GM23338 (cell line): ENCODE measurements around the gene STPG2. TPM values are rescaled to one million over a fixed set of nuclear protein-coding genes. Genes with fewer than 3 reads are reported as not detected.

Experiments
- ATAC-seq: fragments of 200-7000 bp; cut with Tn5 transposase; 3 replicates; pipeline ENCODE4 v1.9.1; 2020
- DNase-seq: peaks from one replicate; pipeline ENCODE4 v3.0.0-alpha.2; 2015; ENCODE audit warnings: low spot score
- H2AFZ ChIP-seq: fragments of 200-600 bp; sonication (generic); 2 replicates; pipeline ENCODE4 v1.8.0; 2016; ENCODE audit warnings: antibody characterized with exemption, mild to moderate bottlenecking, moderate library complexity
- H3F3A ChIP-seq: fragments of 200-600 bp; sonication (generic); replicated peaks from 2 replicates; pipeline ENCODE4 v1.8.0; 2017; ENCODE audit warnings: antibody characterized with exemption, mixed run types, low read depth
- H3K27ac ChIP-seq: fragments of 200-600 bp; sonication (generic); 2 replicates; pipeline ENCODE4 v1.6.1; 2016; ENCODE audit warnings: low read depth
- H3K27me3 ChIP-seq: fragments of 200-600 bp; sonication (generic); 2 replicates; pipeline ENCODE4 v1.8.0; 2016; ENCODE audit warnings: mild to moderate bottlenecking, mixed run types, moderate library complexity; ENCODE audit not compliant: insufficient read depth
- H3K36me3 ChIP-seq: fragments of 200-600 bp; sonication (generic); 2 replicates; pipeline ENCODE4 v1.8.0; 2016; ENCODE audit warnings: mild to moderate bottlenecking; ENCODE audit not compliant: insufficient read depth
- H3K4me1 ChIP-seq: fragments of 200-600 bp; sonication (generic); 2 replicates; pipeline ENCODE4 v1.8.0; 2016; ENCODE audit warnings: mild to moderate bottlenecking, moderate library complexity; ENCODE audit not compliant: insufficient read depth
- H3K4me2 ChIP-seq: fragments of 200-600 bp; sonication (generic); 2 replicates; pipeline ENCODE4 v1.7.1; 2017; ENCODE audit warnings: mixed run types
- H3K4me3 ChIP-seq: fragments of 200-600 bp; sonication (generic); 2 replicates; pipeline ENCODE4 v1.6.1; 2016; ENCODE audit warnings: mixed run types
- H3K79me2 ChIP-seq: fragments of 200-600 bp; sonication (generic); replicated peaks from 2 replicates; pipeline ENCODE4 v1.8.0; 2017; ENCODE audit warnings: mild to moderate bottlenecking; ENCODE audit not compliant: insufficient read depth
- H3K9me2 ChIP-seq: fragments of 200-600 bp; sonication (generic); 2 replicates; pipeline ENCODE4 v1.8.0; 2017; ENCODE audit not compliant: insufficient read depth
- H4K20me1 ChIP-seq: fragments of 200-600 bp; sonication (generic); replicated peaks from 2 replicates; pipeline ENCODE4 v1.8.0; 2017; ENCODE audit warnings: mild to moderate bottlenecking; ENCODE audit not compliant: insufficient read depth
- H3K27ac Mint-ChIP-seq: 2 replicates; pipeline ENCODE4 v1.8.0; 2020; ENCODE audit warnings: inconsistent platforms, mild to moderate bottlenecking, moderate library complexity, mixed read lengths
- H3K27me3 Mint-ChIP-seq: 3 replicates; pipeline ENCODE4 v1.8.0; 2022; ENCODE audit warnings: low read depth, mild to moderate bottlenecking, moderate library complexity, mixed read lengths, inconsistent platforms; ENCODE audit not compliant: insufficient read depth, poor library complexity
- H3K36me3 Mint-ChIP-seq: 3 replicates; pipeline ENCODE4 v1.8.0; 2021; ENCODE audit warnings: low read depth, mild to moderate bottlenecking, inconsistent platforms, moderate library complexity, mixed read lengths
- H3K4me1 Mint-ChIP-seq: 3 replicates; pipeline ENCODE4 v1.8.0; 2020; ENCODE audit warnings: mild to moderate bottlenecking, inconsistent platforms, mixed read lengths
- H3K4me3 Mint-ChIP-seq: 3 replicates; pipeline ENCODE4 v1.8.0; 2021; ENCODE audit warnings: moderate library complexity, mild to moderate bottlenecking, inconsistent platforms, mixed read lengths
- H3K9me3 Mint-ChIP-seq: 3 replicates; pipeline ENCODE4 v1.8.0; 2020; ENCODE audit warnings: moderate library complexity, mild to moderate bottlenecking, inconsistent platforms, mixed read lengths
- CREB1 ChIP-seq: fragments of 250-450 bp; sonication (Bioruptor Pico); IDR thresholded peaks from 2 replicates; pipeline ENCODE4 v1.5.0; 2020; ENCODE audit warnings: low read depth, mild to moderate bottlenecking, moderate library complexity
- CTCF ChIP-seq, 2 experiments: fragments of 200-600 bp in 1 of 2; sonication (generic) in 1 of 2; conservative IDR thresholded peaks; 2 replicates each; pipeline versions ENCODE4 v1.5.1 to v1.6.1; 2016 to 2017; ENCODE audit warnings: antibody characterized with exemption in 2 of 2, low read depth in 2 of 2, mild to moderate bottlenecking in 2 of 2, moderate library complexity in 1 of 2
- ETS1 ChIP-seq: IDR thresholded peaks from 2 replicates; pipeline ENCODE4 v1.6.1; 2016; ENCODE audit warnings: antibody characterized with exemption
- EZH2 ChIP-seq: fragments of 200-600 bp; sonication (generic); IDR thresholded peaks from one replicate; pipeline ENCODE4 v1.8.0; 2017; ENCODE audit warnings: antibody characterized with exemption, mild to moderate bottlenecking, low read depth; ENCODE audit not compliant: unreplicated experiment
- EZH2phosphoT487 ChIP-seq: fragments of 200-600 bp; sonication (generic); IDR thresholded peaks from one replicate; pipeline ENCODE4 v1.8.1; 2018; ENCODE audit warnings: antibody characterized with exemption; ENCODE audit not compliant: unreplicated experiment
- NANOG ChIP-seq: IDR thresholded peaks from 2 replicates; pipeline ENCODE4 v1.6.1; 2016; ENCODE audit warnings: antibody characterized with exemption, borderline replicate concordance
- POLR2AphosphoS5 ChIP-seq: IDR thresholded peaks from 2 replicates; pipeline ENCODE4 v1.6.1; 2016; ENCODE audit warnings: antibody characterized with exemption, low read depth
- ZNF114 ChIP-seq: fragments of 250-450 bp; sonication (Bioruptor Pico); IDR thresholded peaks from 2 replicates; pipeline ENCODE4 v1.5.0; 2020; ENCODE audit warnings: mild to moderate bottlenecking, moderate library complexity
- ZNF331 ChIP-seq: fragments of 250-450 bp; sonication (Bioruptor Pico); IDR thresholded peaks from 2 replicates; pipeline ENCODE4 v1.5.0; 2020; ENCODE audit warnings: low read depth, mild to moderate bottlenecking, moderate library complexity
- ZNF462 ChIP-seq: fragments of 250-450 bp; sonication (Bioruptor Pico); IDR thresholded peaks from 2 replicates; pipeline ENCODE4 v1.5.0; 2020; ENCODE audit warnings: mild to moderate bottlenecking, moderate library complexity
- polyA plus RNA-seq: library from polyadenylated mRNA; unstranded; fragments of >200 nt; fragmentation: Nextera tagmentation; extraction: Ambion mirVana; gene quantifications from 2 replicates; pipeline ENCODE4 v1.2.1, GENCODE V29; 2016
- total RNA-seq: library from RNA; depleted of rRNA; stranded (reverse); fragments of >200 nt; shearing (Covaris generic); gene quantifications from 2 replicates; pipeline ENCODE4 v1.2.3, GENCODE V29; 2014

STPG2 gene
- total and polyA plus RNA-seq, 2 experiments from 2014 or later = 0.17 to 0.32 TPM

- no peaks in the 10 kb centered on the region for H3F3A ChIP-seq
- Mint-ChIP-seq H3K27me3 (no peaks in the 10 kb centered on the region), H3K36me3 (no peaks in the 10 kb centered on the region), H3K4me1 (peaks cover 11% of the 10 kb centered on the region; the same call in 2 of the 3 replicates), H3K4me3 (no peak overlapping the region), H3K27ac (no peak overlapping the region), H3K9me3 (no peaks in the 10 kb centered on the region)
- no peak overlapping the region for H3K4me2 ChIP-seq
- H2AFZ ChIP-seq = no peak overlapping the region
- no peaks in the 10 kb centered on the region for H3K79me2 ChIP-seq
- no peaks in the 10 kb centered on the region for H3K36me3 ChIP-seq
- TF ChIP-seq EZH2 = no peak
- no peak for TF ChIP-seq CTCF (conservative IDR thresholded peaks at IDR 0.05; ENCODE audit: low read depth in 2 of 2)
- TF ChIP-seq ETS1 = no peak
- no peak for TF ChIP-seq POLR2AphosphoS5
- TF ChIP-seq NANOG = no peak
- TF ChIP-seq ZNF331 (CRISPR knock-in tag) = no peak
- no peak for ATAC-seq
- peak; percentile 39 for DNase-seq
- H3K4me3 ChIP-seq = no peak overlapping the region
- no peaks in the 10 kb centered on the region for H4K20me1 ChIP-seq
- no peak overlapping the region for H3K27ac ChIP-seq
- H3K9me2 ChIP-seq = peaks cover 5% of the 10 kb centered on the region; the same call in 1 of the 2 replicates
- H3K4me1 ChIP-seq = peaks cover 18% of the 10 kb centered on the region
- H3K27me3 ChIP-seq = no peaks in the 10 kb centered on the region
Observed at GRCh38 chr4:98181809-98182208, 38.5 kb upstream of the STPG2 start.

- H3K9me2 ChIP-seq = peaks cover 10% of the 10 kb centered on the region; the same call in 1 of the 2 replicates
- no peak overlapping the region for H3K4me3 ChIP-seq
- no peaks in the 10 kb centered on the region for H4K20me1 ChIP-seq
- H3K27ac Mint-ChIP-seq = no peak overlapping the region
- H3K4me1 Mint-ChIP-seq = peaks cover 23% of the 10 kb centered on the region
- H3K4me1 ChIP-seq = peaks cover 30% of the 10 kb centered on the region
- no peak for ATAC-seq
- no peaks in the 10 kb centered on the region for H3K79me2 ChIP-seq
- peak overlapping the region; percentile 90 for H2AFZ ChIP-seq
- H3F3A ChIP-seq = no peaks in the 10 kb centered on the region
- H3K4me3 Mint-ChIP-seq = no peak overlapping the region
- no peaks in the 10 kb centered on the region; the same call in 2 of the 3 replicates for H3K9me3 Mint-ChIP-seq
- H3K36me3 ChIP-seq = no peaks in the 10 kb centered on the region
- H3K36me3 Mint-ChIP-seq = no peaks in the 10 kb centered on the region; the same call in 2 of the 3 replicates
- no peak overlapping the region for H3K27ac ChIP-seq
- no peaks in the 10 kb centered on the region for H3K27me3 Mint-ChIP-seq
- H3K4me2 ChIP-seq = no peak overlapping the region
- no peak for DNase-seq
- no peaks in the 10 kb centered on the region for H3K27me3 ChIP-seq
- TF ChIP-seq CREB1 (CRISPR knock-in tag) (no peak), POLR2AphosphoS5 (no peak), CTCF (conservative IDR thresholded peaks at IDR 0.05; ENCODE audit: low read depth in 2 of 2) (no peak), NANOG (no peak), EZH2phosphoT487 (no peak), ZNF462 (CRISPR knock-in tag) (no peak), ZNF114 (CRISPR knock-in tag) (no peak), ZNF331 (CRISPR knock-in tag) (no peak), EZH2 (no peak)
Observed at GRCh38 chr4:98179951-98180350, 36.7 kb upstream of the STPG2 start.
